Left lung (tissue), 10 donors: ENCODE results near the gene PLD1. TPM values are rescaled to one million over a fixed set of nuclear protein-coding genes. Genes with fewer than 3 reads are reported as not detected.

ENCODE experiments used
- ATAC-seq: fragments of 200-7000 bp; cut with Tn5 transposase; one replicate; pipeline ENCODE4 v1.9.1; 2020; ENCODE audit warnings: moderate library complexity
- DNase-seq, 4 donors: peaks; one replicate each; pipeline ENCODE4 v3.0.0-alpha.2; 2013 to 2020
- H3K27ac ChIP-seq, 2 donors: fragments of 200-600 bp; sonication (generic) in 1 of 2; one replicate each; pipeline versions ENCODE4 v1.5.0 to v1.8.0; 2020 to 2021
- H3K27me3 ChIP-seq, 2 donors: fragments of 200-600 bp; sonication (generic) in 1 of 2; one replicate each; pipeline versions ENCODE4 v1.5.0 to v1.8.0; 2020 to 2021
- H3K36me3 ChIP-seq, 2 donors: fragments of 200-600 bp; sonication (generic) in 1 of 2; one replicate each; pipeline versions ENCODE4 v1.5.0 to v1.8.0; 2020 to 2021
- H3K4me1 ChIP-seq, 2 donors: fragments of 200-600 bp; one replicate each; pipeline ENCODE4 v1.8.0; 2021
- H3K4me3 ChIP-seq, 2 donors: fragments of 200-600 bp; sonication (generic) in 1 of 2; one replicate each; pipeline versions ENCODE4 v1.5.0 to v1.8.0; 2020 to 2021; ENCODE audit warnings: mild to moderate bottlenecking in 1 of 2
- H3K9me3 ChIP-seq, 2 donors: fragments of 200-600 bp; sonication (generic) in 1 of 2; one replicate each; pipeline versions ENCODE4 v1.5.0 to v1.8.0; 2020 to 2021
- CTCF ChIP-seq, 2 donors: fragments of 200-600 bp; sonication (generic) in 1 of 2; IDR thresholded peaks; one replicate each; pipeline versions ENCODE4 v1.5.0 to v1.8.0; 2021; ENCODE audit warnings: antibody characterized with exemption in 2 of 2
- intact Hi-C, 2 donors: fragments of 100-400 bp; cut with DNase I; formaldehyde crosslinking; loops; one replicate each; pipeline versions ENCODE4 v1.11.2 to v1.14.2; 2022
- polyA plus RNA-seq, 6 donors: library from polyadenylated mRNA; unstranded; fragments of 120-200 nt; gene quantifications; one replicate each; pipeline ENCODE4 v1.2.1, GENCODE V29; 2013; ENCODE audit not compliant: insufficient read length in 6 of 6
- total RNA-seq, 2 donors: library from RNA; stranded (reverse); fragmentation: NEBNext Ultra II Directional; extraction: Animal tissue kit (Norgen Biotek cat#: 25700); gene quantifications; one replicate each; pipeline ENCODE4 v1.2.1, GENCODE V29; 2021
- donor health status: DM: no; HTN: yes; CAD: no.
- donor health status: DM: no; HTN: no; CAD: no.

The PLD1 gene
- total and polyA plus RNA-seq, 8 donors: 2.9 to 18.7 (median 5.8) TPM

DNA sequence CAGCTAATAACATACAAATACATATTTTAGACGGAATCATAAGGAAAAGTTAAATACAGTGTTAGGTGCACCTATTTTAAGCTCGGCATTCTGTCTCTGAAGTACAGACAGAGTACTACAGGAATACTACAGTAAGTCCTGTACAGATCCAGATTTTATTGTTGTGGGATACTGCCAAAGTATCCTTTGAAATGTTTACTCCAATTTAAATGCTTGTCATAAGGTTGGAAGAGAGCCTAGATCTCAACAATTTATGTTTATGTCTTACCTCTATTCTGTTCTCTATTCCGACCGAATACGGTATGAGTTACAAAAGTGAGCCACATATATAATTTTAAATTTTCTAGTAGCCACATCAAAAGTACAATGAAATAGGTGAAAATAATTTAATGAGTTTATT lies 25.3 kb downstream of the PLD1 start:
- no peak for TF ChIP-seq CTCF (IDR thresholded peaks at IDR 0.05)
- no peak overlapping the region for H3K27ac ChIP-seq
- no peaks in the 10 kb centered on the region for H3K27me3 ChIP-seq
- DNase-seq: no peak
- no peak overlapping the region for H3K4me3 ChIP-seq
- H3K36me3 ChIP-seq: no peaks in the 10 kb centered on the region
- no peaks in the 10 kb centered on the region for H3K9me3 ChIP-seq
- no peak for ATAC-seq
- H3K4me1 ChIP-seq: peaks cover 0 to 22% of the 10 kb centered on the region in 2 donors
- intact Hi-C loops: no loop called here

- peaks cover 0 to 19% of the 10 kb centered on the region in 2 donors for H3K4me1 ChIP-seq
- H3K36me3 ChIP-seq: no peaks in the 10 kb centered on the region
- ATAC-seq (no peak), DNase-seq (no peak)
- intact Hi-C loops: no loop called here
- no peak for TF ChIP-seq CTCF (IDR thresholded peaks at IDR 0.05)
- no peak overlapping the region for H3K4me3 ChIP-seq
- H3K27me3 ChIP-seq: no peaks in the 10 kb centered on the region
- H3K9me3 ChIP-seq: no peaks in the 10 kb centered on the region
- H3K27ac ChIP-seq: no peak overlapping the region
These were observed 25.9 kb downstream of the PLD1 start for GRCh38 chr3:171784387-171784786.

- intact Hi-C loops: no loop called here
- no peak overlapping the region for H3K4me3 ChIP-seq
- H3K36me3 ChIP-seq: no peaks in the 10 kb centered on the region
- no peak for DNase-seq
- H3K27ac ChIP-seq: no peak overlapping the region
- no peaks in the 10 kb centered on the region for H3K27me3 ChIP-seq
- no peak for TF ChIP-seq CTCF (IDR thresholded peaks at IDR 0.05)
- peaks cover 0 to 13% of the 10 kb centered on the region in 2 donors for H3K4me1 ChIP-seq
- ATAC-seq: no peak
- H3K9me3 ChIP-seq: no peaks in the 10 kb centered on the region
These were observed 26.7 kb downstream of the PLD1 start for GRCh38 chr3:171783626-171784025.

DNA sequence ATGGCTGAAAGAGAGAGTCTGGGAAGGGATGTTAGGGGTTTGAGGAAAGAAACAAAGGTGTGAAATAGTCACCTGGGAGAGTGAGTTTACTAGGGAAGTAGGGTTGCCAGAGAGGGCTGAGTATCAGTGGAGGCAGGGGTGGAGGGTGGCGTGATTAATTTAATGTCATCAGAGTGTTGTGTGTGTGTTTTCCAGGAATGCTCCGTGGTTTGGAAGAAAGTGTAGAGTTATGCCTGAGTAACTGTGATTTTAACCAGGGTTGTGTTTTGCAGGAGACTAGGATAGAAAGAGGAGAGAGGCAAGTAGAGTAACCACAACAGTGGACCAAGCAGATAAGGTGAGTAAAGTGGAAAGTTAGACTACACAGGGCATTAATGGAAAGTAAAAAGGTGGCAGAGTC lies 27.2 kb downstream of the PLD1 start:
- Histone ChIP-seq H3K27ac (no peak overlapping the region), H3K27me3 (no peaks in the 10 kb centered on the region), H3K9me3 (no peaks in the 10 kb centered on the region), H3K4me1 (peaks cover 0 to 18% of the 10 kb centered on the region in 2 donors), H3K4me3 (no peak overlapping the region), H3K36me3 (no peaks in the 10 kb centered on the region)
- TF ChIP-seq CTCF (IDR thresholded peaks at IDR 0.05): no peak
- intact Hi-C loops: no loop called here
- ATAC-seq: no peak
- DNase-seq: no peak

GRCh38 chr3:171782617-171783016 lies 27.7 kb downstream of the PLD1 start:
- H3K4me1 ChIP-seq: peaks cover 0 to 23% of the 10 kb centered on the region in 2 donors
- no peaks in the 10 kb centered on the region for H3K9me3 ChIP-seq
- no peaks in the 10 kb centered on the region for H3K36me3 ChIP-seq
- no peak overlapping the region for H3K27ac ChIP-seq
- no peak for TF ChIP-seq CTCF (IDR thresholded peaks at IDR 0.05)
- ATAC-seq (no peak), DNase-seq (no peak)
- intact Hi-C loops: no loop called here
- H3K27me3 ChIP-seq: no peaks in the 10 kb centered on the region
- H3K4me3 ChIP-seq: no peak overlapping the region
